ENCODE results near the gene BMF. TPM values are rescaled to one million over a fixed set of nuclear protein-coding genes. Genes with fewer than 3 reads are reported as not detected.
A peak's percentile ranks its signal among the peaks of the same experiment; 100 is the strongest.

BMF gene
- total and polyA plus RNA-seq, 7 experiments from 2014 or later, result 1.5 to 31.1 (median 11.4) TPM

GRCh38 chr15:40038275-40038637 lies 70.4 kb downstream of the BMF start:
- DNase-seq (peak in 1 of 9 donors; percentile 28), ATAC-seq (no peak)
- no peaks in the 10 kb centered on the region for H3K27me3 ChIP-seq (ENCODE audit: control insufficient read depth in 2 of 2, insufficient read depth in 2 of 2, low read length in 2 of 2)
- ChIA-PET POLR2A (interaction anchor here (0.6 to 3.2 kb wide), 7 partner anchors 7 to 237 kb away, joined by 3 to 22 read pairs (median 3); partner anchors contain the start of gene BMF), CTCF (interaction anchor here (0.7 to 2.2 kb wide), 3 partner anchors 9 to 68 kb away, joined by 3 to 11 read pairs (median 5); no protein-coding TSS in a partner anchor)
- Mint-ChIP-seq H3K27ac (peak overlapping the region; percentile 94 to 99 (median 98)), H3K4me1 (peaks cover 28 to 58% (median 53%) of the 10 kb centered on the region in 7 donors), H3K9me3 (no peaks in the 10 kb centered on the region), H3K27me3 (no peaks in the 10 kb centered on the region), H3K36me3 (peaks cover 0 to 27% (median 14%) of the 10 kb centered on the region in 5 donors), H3K4me3 (peak overlapping the region; percentile 92 to 100 (median 100))
- peaks cover 15 to 18% of the 10 kb centered on the region in 2 donors for H3K4me1 ChIP-seq (ENCODE audit: control insufficient read depth in 2 of 2, insufficient read depth in 2 of 2, low read length in 2 of 2)
- H3K36me3 ChIP-seq (ENCODE audit: control insufficient read depth in 2 of 3, insufficient read depth in 3 of 3, low read length in 3 of 3), result peaks cover 10 to 41% (median 31%) of the 10 kb centered on the region in 3 experiments
- H3K4me3 ChIP-seq (ENCODE audit: low read length), result peak overlapping the region; percentile 86
- peak overlapping the region; percentile 96 for H3K27ac ChIP-seq (ENCODE audit: low read depth, low read length)
- intact Hi-C loops (cut with micrococcal nuclease), result loop anchor here (2.0 to 5.0 kb wide), 4 partner anchors 116 to 284 kb away; partner anchors contain the start of genes GPR176 (in 2 of the 2), FSIP1 (in 1 of the 2) and INAFM2 (in 1 of the 2)
- no peaks in the 10 kb centered on the region for H3K9me3 ChIP-seq (ENCODE audit: control insufficient read depth in 2 of 3, low read length in 3 of 3)

Other genes starting within 250 kb of the BMF start
- under 1 TPM in 1 of 5 experiments, not detected in 4; 0.07 TPM for gene GPR176, start 188.6 kb downstream of the BMF start, total RNA-seq
- gene GPR176, start 188.6 kb downstream of the BMF start, polyA plus RNA-seq, result not detected
- 10 to 100 TPM; 14.9 to 34.7 (median 15.5) TPM for gene EIF2AK4, start 174.8 kb downstream of the BMF start, total RNA-seq
- 10 to 100 TPM; 12.7 to 21.1 TPM for gene EIF2AK4, start 174.8 kb downstream of the BMF start, polyA plus RNA-seq
- 100 to 1,000 TPM in 4 of 5 experiments, 10 to 100 TPM in 1; 92.1 to 157 (median 111) TPM for gene SRP14, start 69.7 kb downstream of the BMF start, total RNA-seq
- 100 to 1,000 TPM; 787 to 963 TPM for gene SRP14, start 69.7 kb downstream of the BMF start, polyA plus RNA-seq
- 10 to 100 TPM in 1 of 5 experiments, 1 to 10 TPM in 2, under 1 TPM in 2; 0.41 to 55.7 (median 1.2) TPM for gene BUB1B, start 52.2 kb upstream of the BMF start, total RNA-seq
- gene BUB1B, start 52.2 kb upstream of the BMF start, polyA plus RNA-seq, result not detected
- gene PAK6, start 130.2 kb upstream of the BMF start, total RNA-seq, result 1 to 10 TPM in 1 of 5 experiments, under 1 TPM in 1, not detected in 3; 0.58 to 1.9 TPM
- not detected for gene PAK6, start 130.2 kb upstream of the BMF start, polyA plus RNA-seq
- gene ANKRD63, start 174.2 kb upstream of the BMF start, total RNA-seq, result under 1 TPM in 2 of 5 experiments, not detected in 3; 0.27 TPM
- gene ANKRD63, start 174.2 kb upstream of the BMF start, polyA plus RNA-seq, result not detected
- gene PLCB2, start 199.1 kb upstream of the BMF start, total RNA-seq, result 100 to 1,000 TPM; 179 to 359 (median 186) TPM
- gene PLCB2, start 199.1 kb upstream of the BMF start, polyA plus RNA-seq, result 10 to 100 TPM; 19.8 to 28.4 TPM
- 10 to 100 TPM in 3 of 5 experiments, 1 to 10 TPM in 2; 7.1 to 21.2 (median 12.7) TPM for gene INAFM2, start 214.8 kb upstream of the BMF start, total RNA-seq
- 1 to 10 TPM; 2.0 to 2.2 TPM for gene INAFM2, start 214.8 kb upstream of the BMF start, polyA plus RNA-seq
- 1 to 10 TPM in 4 of 5 experiments, under 1 TPM in 1; 0.73 to 2.7 (median 1.6) TPM for gene CCDC9B, start 232.1 kb upstream of the BMF start, total RNA-seq
- under 1 TPM; 0.07 to 0.30 TPM for gene CCDC9B, start 232.1 kb upstream of the BMF start, polyA plus RNA-seq
- gene PHGR1, start 242.2 kb upstream of the BMF start, total RNA-seq, result not detected
- not detected for gene PHGR1, start 242.2 kb upstream of the BMF start, polyA plus RNA-seq
- under 1 TPM in 4 of 5 experiments, not detected in 1; 0.05 to 0.51 (median 0.07) TPM for gene DISP2, start 249.3 kb upstream of the BMF start, total RNA-seq
- gene DISP2, start 249.3 kb upstream of the BMF start, polyA plus RNA-seq, result not detected

Data from naive thymus-derived CD4-positive, alpha-beta T cell (primary cell).